MCF 10A (cell line): Measurements from ENCODE around the gene ZMYND8. TPM values are rescaled to one million over a fixed set of nuclear protein-coding genes. Genes with fewer than 3 reads are reported as not detected.

Experiments used
- BruUV-seq: library from RNA; stranded (reverse); fragments of 400-500 nt; replicated peaks from 2 replicates; lab custom pipeline; 2021; lab: Mats Ljungman, UMichigan
- CTCF ChIA-PET: fragments of 300-600 bp; sonication (Branson Sonifier 250); formaldehyde crosslinking; extraction: SDS; loops from one replicate; lab custom pipeline; 2021; ENCODE audit warnings: antibody characterized with exemption, inconsistent platforms; lab: Yijun Ruan, JAX
- POLR2A ChIA-PET: fragments of 300-600, 350-650 bp; sonication (Branson Sonifier 250); formaldehyde crosslinking; extraction: SDS; loops from one replicate; lab custom pipeline; 2020; ENCODE audit warnings: antibody characterized with exemption, inconsistent platforms; lab: Yijun Ruan, JAX
- DNase-seq: peaks from one replicate; pipeline ENCODE4 v3.0.0-alpha.2; 2018; ENCODE audit not compliant: unreplicated experiment
- H3K27ac Mint-ChIP-seq: one replicate; pipeline ENCODE4 v1.8.0; 2022; ENCODE audit warnings: mild to moderate bottlenecking, low read depth, mixed read lengths; ENCODE audit not compliant: unreplicated experiment
- H3K27me3 Mint-ChIP-seq: one replicate; pipeline ENCODE4 v1.8.0; 2022; ENCODE audit warnings: mixed read lengths; ENCODE audit not compliant: insufficient read depth, unreplicated experiment
- H3K36me3 Mint-ChIP-seq: one replicate; pipeline ENCODE4 v1.8.0; 2022; ENCODE audit warnings: mild to moderate bottlenecking, moderate library complexity, mixed read lengths; ENCODE audit not compliant: insufficient read depth, unreplicated experiment
- H3K4me1 Mint-ChIP-seq: one replicate; pipeline ENCODE4 v1.8.0; 2022; ENCODE audit warnings: mixed read lengths; ENCODE audit not compliant: insufficient read depth, unreplicated experiment
- H3K4me3 Mint-ChIP-seq: one replicate; pipeline ENCODE4 v1.8.0; 2022; ENCODE audit warnings: mild to moderate bottlenecking, moderate library complexity, mixed read lengths; ENCODE audit not compliant: unreplicated experiment
- H3K9me3 Mint-ChIP-seq: one replicate; pipeline ENCODE4 v1.8.0; 2022; ENCODE audit warnings: mixed read lengths; ENCODE audit not compliant: unreplicated experiment
- CTCF ChIP-seq: fragments of 200-600 bp; IDR thresholded peaks from one replicate; pipeline ENCODE4 v1.8.0; 2022; ENCODE audit warnings: antibody characterized with exemption, mild to moderate bottlenecking; ENCODE audit not compliant: unreplicated experiment
- intact Hi-C: fragments of 100-400 bp; cut with micrococcal nuclease; formaldehyde crosslinking; loops from 2 replicates; pipeline ENCODE4 v1.14.1; 2022
- total RNA-seq: library from RNA; stranded (reverse); gene quantifications from 2 replicates; pipeline ENCODE4 v1.2.3, GENCODE V29; 2022

ZMYND8 gene
- total RNA-seq, 1 experiment from 2014 or later, result 127 TPM

- DNase-seq, result peak; percentile 89
- ChIA-PET POLR2A (interaction anchor here (1.0 to 10.4 kb wide), 4 partner anchors 85 to 184 kb away, joined by 4 to 288 read pairs (median 100); partner anchors contain the start of gene ZMYND8), CTCF (interaction anchor here (0.5 to 12.2 kb wide), 18 partner anchors 10 to 587 kb away, joined by 3 to 581 read pairs (median 3); no protein-coding TSS in a partner anchor)
- no peak for TF ChIP-seq CTCF
- Mint-ChIP-seq H3K4me3 (peak overlapping the region; percentile 12), H3K9me3 (no peaks in the 10 kb centered on the region), H3K27ac (peak overlapping the region; percentile 51), H3K27me3 (no peaks in the 10 kb centered on the region), H3K4me1 (peaks cover 33% of the 10 kb centered on the region), H3K36me3 (peaks cover 83% of the 10 kb centered on the region)
- intact Hi-C loops, result loop anchor here (1.0 to 5.0 kb wide), 3 partner anchors 90 to 353 kb away; partner anchors contain the start of gene NCOA3
- BruUV-seq, result no TSS peak
These were observed 87.0 kb downstream of the ZMYND8 start for GRCh38 chr20:47269309-47270165.

GRCh38 chr20:47267621-47268020 lies 88.9 kb downstream of the ZMYND8 start:
- peaks cover 87% of the 10 kb centered on the region for H3K36me3 Mint-ChIP-seq
- H3K27ac Mint-ChIP-seq, result peak overlapping the region; percentile 59
- TF ChIP-seq CTCF, result no peak
- CTCF ChIA-PET, result no interaction called here
- no peaks in the 10 kb centered on the region for H3K9me3 Mint-ChIP-seq
- intact Hi-C loops, result no loop called here
- no peaks in the 10 kb centered on the region for H3K27me3 Mint-ChIP-seq
- BruUV-seq, result no TSS peak
- POLR2A ChIA-PET, result no interaction called here
- no peak overlapping the region for H3K4me3 Mint-ChIP-seq
- peaks cover 14% of the 10 kb centered on the region for H3K4me1 Mint-ChIP-seq
- DNase-seq, result no peak

- no TSS peak for BruUV-seq
- H3K27me3 Mint-ChIP-seq, result no peaks in the 10 kb centered on the region
- H3K9me3 Mint-ChIP-seq, result no peaks in the 10 kb centered on the region
- no peak for TF ChIP-seq CTCF
- ChIA-PET POLR2A (interaction anchor here (1.8 kb wide), 1 partner anchor 94 kb away, joined by 6 read pairs; no protein-coding TSS in a partner anchor), CTCF (no interaction called here)
- H3K4me3 Mint-ChIP-seq, result no peak overlapping the region
- intact Hi-C loops, result no loop called here
- H3K36me3 Mint-ChIP-seq, result peaks cover 87% of the 10 kb centered on the region
- H3K4me1 Mint-ChIP-seq, result peaks cover 12% of the 10 kb centered on the region
- no peak overlapping the region for H3K27ac Mint-ChIP-seq
- no peak for DNase-seq
These were observed 89.5 kb downstream of the ZMYND8 start for GRCh38 chr20:47266847-47267515.

GRCh38 chr20:47265984-47266383 lies 90.5 kb downstream of the ZMYND8 start:
- no TSS peak for BruUV-seq
- intact Hi-C loops, result no loop called here
- H3K27ac Mint-ChIP-seq, result no peak overlapping the region

More at GRCh38 chr20:47265984-47266383, 90.5 kb downstream of the ZMYND8 start:
- TF ChIP-seq CTCF, result no peak
- CTCF ChIA-PET, result interaction anchor here (3.3 kb wide), 1 partner anchor 8 kb away, joined by 14 read pairs; no protein-coding TSS in a partner anchor
- peaks cover 95% of the 10 kb centered on the region for H3K36me3 Mint-ChIP-seq
- H3K4me3 Mint-ChIP-seq, result no peak overlapping the region
- H3K9me3 Mint-ChIP-seq, result no peaks in the 10 kb centered on the region
- POLR2A ChIA-PET, result interaction anchor here (0.6 to 2.5 kb wide), 3 partner anchors 8 to 121 kb away, joined by 3 to 8 read pairs (median 6); no protein-coding TSS in a partner anchor
- DNase-seq, result no peak
- H3K27me3 Mint-ChIP-seq, result no peaks in the 10 kb centered on the region
- peaks cover 12% of the 10 kb centered on the region for H3K4me1 Mint-ChIP-seq
